GM13976 (cell line): ENCODE data around the gene FZD8.

Experiments
- DNase-seq: peaks from one replicate; pipeline ENCODE4 v3.0.0; 2012; ENCODE audit warnings: low spot score
- CTCF ChIP-seq: IDR thresholded peaks from 2 replicates; pipeline ENCODE4 v1.5.1; 2012; ENCODE audit warnings: borderline replicate concordance, mild to moderate bottlenecking; ENCODE audit not compliant: insufficient read depth; ENCODE audit errors: extremely low read depth, missing control alignments, control extremely low read depth
- in situ Hi-C: fragments of 300-500 bp; cut with MboI; formaldehyde crosslinking; loops from one replicate; pipeline ENCODE4 v1.12.0; 2022; ENCODE audit warnings: low sequenced_read_pairs, mixed read lengths, inconsistent platforms; ENCODE audit not compliant: unreplicated experiment

Gene FZD8

GRCh38 chr10:35594115-35595079 lies 47.7 kb downstream of the FZD8 start:
- DNase-seq, result no peak
- no peak for TF ChIP-seq CTCF
- in situ Hi-C loops, result no loop called here

GRCh38 chr10:35592441-35592840 lies 49.7 kb downstream of the FZD8 start:
- DNase-seq, result no peak
- TF ChIP-seq CTCF, result no peak
- in situ Hi-C loops, result no loop called here

GRCh38 chr10:35588836-35589235 lies 53.3 kb downstream of the FZD8 start:
- in situ Hi-C loops, result no loop called here
- no peak for DNase-seq
- TF ChIP-seq CTCF, result no peak
